22Rv1 (cell line): ENCODE data around the gene CCDC175.

Experiments used
- H3K27ac ChIP-seq: fragments of 450-650 bp; 2 replicates; pipeline ENCODE4 v1.5.1; 2017
- CTCF ChIP-seq: fragments of 450-650 bp; IDR thresholded peaks from 2 replicates; pipeline ENCODE4 v1.5.1; 2017; ENCODE audit warnings: mild to moderate bottlenecking
- ZFX ChIP-seq: fragments of 450-650 bp; IDR thresholded peaks from 2 replicates; pipeline ENCODE4 v1.6.1; 2017; ENCODE audit warnings: antibody characterized with exemption, borderline replicate concordance

CCDC175 gene

GRCh38 chr14:59458486-59458885 is 118.1 kb downstream of the CCDC175 start:
- H3K27ac ChIP-seq = no peak overlapping the region
- TF ChIP-seq CTCF (no peak), ZFX (no peak)

- TF ChIP-seq ZFX (no peak), CTCF (no peak)
- no peak overlapping the region for H3K27ac ChIP-seq
These were observed 121.2 kb downstream of the CCDC175 start for GRCh38 chr14:59455411-59455810.
